ENCODE results near the gene CRISPLD2. TPM values are rescaled to one million over a fixed set of nuclear protein-coding genes. Genes with fewer than 3 reads are reported as not detected.

CRISPLD2 gene
- total and polyA plus RNA-seq, 9 of the 15 experiments (the other 6 are each of a cell fraction or from before 2014, with no cell fraction given), result 0.03 to 0.24 (median 0.04) TPM; not detected in 4

GRCh38 chr16:84874004-84874435 is 54.2 kb downstream of the CRISPLD2 start (continued):
- TF ChIP-seq TCF7L2 (IDR thresholded peaks at IDR 0.05; ENCODE audit: low read depth, low read length), result no peak
- no peak for TF ChIP-seq HCFC1 (IDR thresholded peaks at IDR 0.05; ENCODE audit: low read depth, low read length)
- TF ChIP-seq ZNF586 (CRISPR knock-in tag; conservative IDR thresholded peaks at IDR 0.05), result no peak
- TF ChIP-seq PTRF (tag; IDR thresholded peaks at IDR 0.05), result no peak
- TF ChIP-seq TCFL5 (CRISPR knock-in tag; conservative IDR thresholded peaks at IDR 0.05), result no peak
- no peak for TF ChIP-seq USF1 (CRISPR knock-in tag; IDR thresholded peaks at IDR 0.05)
- TF ChIP-seq NR3C1 (CRISPR knock-in tag; IDR thresholded peaks at IDR 0.05), result no peak
- no peak for TF ChIP-seq CGGBP1 (CRISPR knock-in tag; IDR thresholded peaks at IDR 0.05)
- TF ChIP-seq ARID4B (CRISPR knock-in tag; IDR thresholded peaks at IDR 0.05), result no peak
- TF ChIP-seq ZMIZ1 (IDR thresholded peaks at IDR 0.05; ENCODE audit: low read depth in 2 of 2, low read length in 2 of 2), result peak in 1 of 2 experiments; percentile 75; a peak in 2 of 4 replicates
- TF ChIP-seq ZNF146 (CRISPR knock-in tag; IDR thresholded peaks at IDR 0.05; ENCODE audit: unreplicated experiment), result no peak
- no peak for TF ChIP-seq ZBTB2 (IDR thresholded peaks at IDR 0.05)
- no peak for TF ChIP-seq PML (IDR thresholded peaks at IDR 0.05; ENCODE audit: low read length)
- no peak for TF ChIP-seq TRIM28 (IDR thresholded peaks at IDR 0.05)
- TF ChIP-seq KAT8 (IDR thresholded peaks at IDR 0.05; ENCODE audit: low read depth), result no peak
- TF ChIP-seq ZNF347 (CRISPR knock-in tag; IDR thresholded peaks at IDR 0.05; ENCODE audit: low read depth), result no peak
- no peak for TF ChIP-seq ZC3H11A (IDR thresholded peaks at IDR 0.05; ENCODE audit: low read depth, low read length)
- no peak for TF ChIP-seq ZNF395 (CRISPR knock-in tag; IDR thresholded peaks at IDR 0.05)
